PC-3 (cell line): Measurements from ENCODE around the gene COL7A1. TPM values are rescaled to one million over a fixed set of nuclear protein-coding genes. Genes with fewer than 3 reads are reported as not detected.

ENCODE experiments used
- microRNA-seq: library from miRNA; unstranded; fragments of <30 nt; microRNA quantifications from one replicate; pipeline ENCODE4 v1.1.0, GENCODE V29; 2020; ENCODE audit not compliant: unreplicated experiment
- total RNA-seq: library from RNA; depleted of rRNA; stranded (reverse); fragments of >200 nt; gene quantifications from 2 replicates; pipeline ENCODE4 v1.2.3, GENCODE V29; 2014; rRNA removed

Gene COL7A1
- total RNA-seq, 1 experiment from 2014 or later: 7.9 TPM

Small RNAs within 50 kb of the gene (microRNA-seq; reads per million reads assigned to microRNA genes)
- not detected for gene MIR4793
- not detected for gene MIR6823
- gene MIR711: not detected

Other genes starting within 250 kb of the COL7A1 start
- gene FBXW12, start 223.1 kb downstream of the COL7A1 start, total RNA-seq: not detected in 2 replicates
- gene PLXNB1, start 165.2 kb downstream of the COL7A1 start, total RNA-seq: 31.8 and 35.4 TPM in 2 replicates
- gene CCDC51, start 155.2 kb downstream of the COL7A1 start, total RNA-seq: 27.8 and 30.9 TPM in 2 replicates
- gene TMA7, start 155.1 kb downstream of the COL7A1 start, total RNA-seq: 517 and 618 TPM in 2 replicates
- gene ATRIP, start 148.6 kb downstream of the COL7A1 start, total RNA-seq: 13.9 and 16.1 TPM in 2 replicates
- gene SHISA5, start 91.2 kb downstream of the COL7A1 start, total RNA-seq: 159 and 164 TPM in 2 replicates
- gene PFKFB4, start 38.5 kb downstream of the COL7A1 start, total RNA-seq: 33.5 and 35.2 TPM in 2 replicates
- 0.81 and 0.91 TPM in 2 replicates for gene UCN2, start 31.5 kb downstream of the COL7A1 start, total RNA-seq
- 575 and 622 TPM in 2 replicates for gene UQCRC1, start 14.3 kb upstream of the COL7A1 start, total RNA-seq
- not detected in 2 replicates for gene TMEM89, start 26.4 kb upstream of the COL7A1 start, total RNA-seq
- 38.1 and 44.9 TPM in 2 replicates for gene SLC26A6, start 40.1 kb upstream of the COL7A1 start, total RNA-seq
- gene CELSR3, start 67.6 kb upstream of the COL7A1 start, total RNA-seq: 0.92 and 1.1 TPM in 2 replicates
- gene NCKIPSD, start 90.6 kb upstream of the COL7A1 start, total RNA-seq: 56.3 and 66.8 TPM in 2 replicates
- 88.1 and 102 TPM in 2 replicates for gene IP6K2, start 121.9 kb upstream of the COL7A1 start, total RNA-seq